ENCODE results near the gene SDR39U1. TPM values are rescaled to one million over a fixed set of nuclear protein-coding genes. Genes with fewer than 3 reads are reported as not detected.

The SDR39U1 gene
- total and polyA plus RNA-seq, 2 experiments from 2014 or later, result 34.1 to 99.7 TPM

DNA sequence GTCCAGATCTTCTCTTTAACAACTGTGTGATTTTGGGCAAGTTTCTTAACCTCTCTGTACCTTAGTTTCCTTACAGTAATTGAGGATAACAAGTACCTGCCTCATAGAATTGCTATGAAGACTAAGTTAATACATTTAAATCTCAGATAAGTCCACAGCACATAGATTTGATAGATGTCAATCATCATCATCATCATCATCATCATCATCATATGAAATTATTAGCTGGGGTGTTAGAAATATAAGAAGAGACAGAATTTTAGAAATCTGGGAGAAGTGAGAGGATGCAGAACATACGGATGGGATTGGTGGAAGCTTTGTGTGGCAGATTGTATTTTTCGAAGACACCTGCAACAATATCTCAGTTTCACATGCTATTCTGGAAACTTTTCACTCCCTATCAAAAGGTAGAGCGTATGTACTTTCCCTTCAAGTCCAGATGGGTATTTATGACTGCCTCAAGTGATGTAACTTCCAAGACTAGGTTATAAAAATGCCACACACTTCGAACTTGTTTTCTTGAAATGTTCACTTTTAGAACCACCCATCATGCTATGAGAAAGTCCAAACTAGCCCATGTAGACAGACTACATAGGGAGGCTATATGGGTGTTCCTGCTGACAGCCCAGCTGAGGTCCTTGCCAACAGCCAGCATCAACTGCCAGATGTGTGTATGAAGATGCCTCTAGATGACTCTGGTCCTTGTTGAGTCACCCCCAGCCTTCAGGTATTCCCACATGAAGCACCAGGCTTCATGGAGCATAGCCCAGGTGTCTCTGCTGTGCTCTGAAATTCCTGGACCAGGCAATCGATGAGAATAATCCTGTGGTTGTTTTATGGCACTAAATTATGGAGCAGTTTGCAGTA lies 20.7 kb upstream of the SDR39U1 start:
- H4K20me1 ChIP-seq (ENCODE audit: insufficient read depth, poor library complexity, severe bottlenecking), result no peaks in the 10 kb centered on the region
- no peak overlapping the region for H3K4me2 ChIP-seq
- no peaks in the 10 kb centered on the region for H3K36me3 ChIP-seq (replicated peaks; ENCODE audit: insufficient read depth, low read depth)
- 48% methylated on average over 5 of the region's 5 CpGs for WGBS (ENCODE audit: low lambda C conversion rate, missing lambda C conversion rate)
- no peak overlapping the region for H3K4me3 ChIP-seq
- TF ChIP-seq CTCF (IDR thresholded peaks at IDR 0.05; ENCODE audit: poor library complexity), result no peak
- no peak for TF ChIP-seq EZH2phosphoT487 (IDR thresholded peaks at IDR 0.05; ENCODE audit: low read depth, severe bottlenecking, unreplicated experiment)
- TF ChIP-seq EZH2 (IDR thresholded peaks at IDR 0.05; ENCODE audit: borderline replicate concordance), result no peak
- no peaks in the 10 kb centered on the region for H3K9me2 ChIP-seq (replicated peaks; ENCODE audit: insufficient read depth)
- H3K4me1 ChIP-seq (ENCODE audit: insufficient read depth), result no peaks in the 10 kb centered on the region
- no peak overlapping the region for H3K27ac ChIP-seq
- H3K9me3 ChIP-seq (ENCODE audit: low read depth), result no peaks in the 10 kb centered on the region
- no peaks in the 10 kb centered on the region for H3K79me2 ChIP-seq
- no peak for DNase-seq (ENCODE audit: low spot score)
- no peaks in the 10 kb centered on the region for H3K27me3 ChIP-seq
- no peak overlapping the region for H2AFZ ChIP-seq

DNA sequence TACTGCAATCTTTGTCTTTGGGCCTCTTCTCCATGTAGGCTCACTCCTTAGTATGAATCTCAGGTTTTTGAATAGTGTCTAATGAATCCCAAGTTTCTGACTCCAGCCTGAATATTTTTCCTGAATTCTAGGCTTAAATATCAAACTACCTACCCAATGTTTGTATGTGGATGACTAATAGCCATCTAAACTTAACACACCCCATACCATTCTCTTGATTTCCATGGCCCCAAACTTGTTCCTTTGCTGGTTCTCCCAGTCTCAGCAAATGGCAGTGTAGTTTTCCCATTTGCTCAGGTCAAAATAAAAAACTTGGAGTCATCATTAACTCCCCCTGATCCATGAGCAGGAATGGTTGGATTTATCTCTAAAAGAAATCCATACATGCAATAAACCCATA lies 18.8 kb upstream of the SDR39U1 start:
- Histone ChIP-seq H3K4me3 (no peak overlapping the region), H4K20me1 (ENCODE audit: insufficient read depth, poor library complexity, severe bottlenecking) (no peaks in the 10 kb centered on the region), H3K4me1 (ENCODE audit: insufficient read depth) (no peaks in the 10 kb centered on the region), H3K27me3 (no peaks in the 10 kb centered on the region), H3K4me2 (no peak overlapping the region), H3K79me2 (no peaks in the 10 kb centered on the region), H3K36me3 (replicated peaks; ENCODE audit: insufficient read depth, low read depth) (no peaks in the 10 kb centered on the region), H3K9me3 (ENCODE audit: low read depth) (no peaks in the 10 kb centered on the region), H3K9me2 (replicated peaks; ENCODE audit: insufficient read depth) (no peaks in the 10 kb centered on the region), H2AFZ (no peak overlapping the region), H3K27ac (no peak overlapping the region)
- TF ChIP-seq EZH2phosphoT487 (IDR thresholded peaks at IDR 0.05; ENCODE audit: low read depth, severe bottlenecking, unreplicated experiment) (no peak), CTCF (IDR thresholded peaks at IDR 0.05; ENCODE audit: poor library complexity) (no peak), EZH2 (IDR thresholded peaks at IDR 0.05; ENCODE audit: borderline replicate concordance) (no peak)
- DNase-seq (ENCODE audit: low spot score), result no peak

DNA sequence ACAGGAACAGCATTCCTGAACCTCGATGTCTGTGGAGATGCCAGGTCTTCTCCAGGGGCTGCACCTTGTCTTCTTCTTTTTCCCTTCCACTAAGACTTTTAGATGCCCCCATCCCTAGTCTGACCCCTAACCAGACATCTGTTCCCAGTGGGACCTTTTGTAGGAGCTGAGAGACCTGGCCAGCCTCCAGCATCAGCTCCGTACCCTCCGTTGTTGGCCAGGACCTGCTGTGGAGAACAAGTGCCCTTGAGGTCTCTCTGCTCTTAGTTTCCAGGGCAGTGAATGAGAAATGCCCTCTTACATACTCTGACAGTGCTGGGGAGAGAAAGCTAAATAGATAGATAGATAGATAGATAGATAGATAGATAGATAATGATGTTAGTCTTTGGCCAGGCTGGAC lies 16.8 kb upstream of the SDR39U1 start:
- TF ChIP-seq EZH2 (IDR thresholded peaks at IDR 0.05; ENCODE audit: borderline replicate concordance), result no peak
- TF ChIP-seq EZH2phosphoT487 (IDR thresholded peaks at IDR 0.05; ENCODE audit: low read depth, severe bottlenecking, unreplicated experiment), result no peak
- TF ChIP-seq CTCF (IDR thresholded peaks at IDR 0.05; ENCODE audit: poor library complexity), result no peak
- Histone ChIP-seq H3K9me3 (ENCODE audit: low read depth) (no peaks in the 10 kb centered on the region), H3K27me3 (no peaks in the 10 kb centered on the region), H3K36me3 (replicated peaks; ENCODE audit: insufficient read depth, low read depth) (no peaks in the 10 kb centered on the region), H3K27ac (no peak overlapping the region), H3K79me2 (no peaks in the 10 kb centered on the region), H3K9me2 (replicated peaks; ENCODE audit: insufficient read depth) (no peaks in the 10 kb centered on the region), H3K4me1 (ENCODE audit: insufficient read depth) (no peaks in the 10 kb centered on the region), H3K4me2 (no peak overlapping the region), H4K20me1 (ENCODE audit: insufficient read depth, poor library complexity, severe bottlenecking) (no peaks in the 10 kb centered on the region), H2AFZ (no peak overlapping the region), H3K4me3 (no peak overlapping the region)
- WGBS (ENCODE audit: low lambda C conversion rate, missing lambda C conversion rate), result 95% methylated on average over 3 of the region's 3 CpGs
- DNase-seq (ENCODE audit: low spot score), result no peak

All from hepatocyte (in vitro differentiated cells).